Fibroblast of mammary gland (primary cell): Measurements from ENCODE around the gene ZNF576.

ENCODE experiments used
- DNase-seq: peaks from one replicate; pipeline ENCODE4 v3.0.0-alpha.2; 2010; ENCODE audit warnings: low read depth
- H3K4me3 ChIP-seq: 2 replicates; pipeline ENCODE4 v1.5.1; 2011; ENCODE audit warnings: low read depth, mild to moderate bottlenecking, low read length, moderate library complexity; ENCODE audit not compliant: control insufficient read depth
- CTCF ChIP-seq: conservative IDR thresholded peaks from 2 replicates; pipeline ENCODE4 v1.5.1; 2011; ENCODE audit warnings: low read depth, low read length, inconsistent platforms; ENCODE audit not compliant: control insufficient read depth, insufficient read depth

ZNF576 gene

GRCh38 chr19:43605875-43606568 lies 9.6 kb downstream of the ZNF576 start:
- no peak overlapping the region for H3K4me3 ChIP-seq
- TF ChIP-seq CTCF, result no peak
- DNase-seq, result no peak

DNA sequence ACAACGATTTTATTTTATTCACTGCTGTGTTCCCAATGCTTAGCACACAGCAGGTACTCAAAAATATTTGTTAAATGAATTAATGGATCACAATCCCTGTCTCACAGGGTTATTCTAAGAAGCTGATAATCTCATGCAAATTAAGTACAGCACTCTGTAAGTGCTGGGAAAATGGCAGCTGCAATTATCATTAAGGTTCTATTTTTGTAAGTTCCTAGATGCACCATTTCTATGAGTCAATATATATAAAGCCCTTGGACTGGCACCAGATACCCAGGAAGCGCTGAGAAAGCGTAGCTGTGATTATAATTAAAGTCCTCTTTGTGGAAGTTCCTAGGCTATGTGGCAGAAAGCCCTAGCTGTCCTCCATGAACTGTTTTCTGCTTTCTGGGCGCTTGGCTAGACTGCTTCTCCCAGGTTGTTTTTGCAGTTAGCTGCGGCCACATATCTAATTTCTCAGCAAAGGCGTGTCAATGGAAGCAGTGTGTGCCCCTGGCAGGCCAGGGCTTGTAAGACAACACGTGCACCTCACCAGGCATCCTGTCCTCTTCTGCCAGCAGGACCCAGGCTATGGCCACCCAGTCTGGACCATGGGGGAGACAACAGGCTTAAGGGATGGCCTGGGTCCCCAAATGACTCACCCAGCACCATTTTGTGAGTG lies 10.3 kb downstream of the ZNF576 start:
- H3K4me3 ChIP-seq, result no peak overlapping the region
- DNase-seq, result no peak

DNA sequence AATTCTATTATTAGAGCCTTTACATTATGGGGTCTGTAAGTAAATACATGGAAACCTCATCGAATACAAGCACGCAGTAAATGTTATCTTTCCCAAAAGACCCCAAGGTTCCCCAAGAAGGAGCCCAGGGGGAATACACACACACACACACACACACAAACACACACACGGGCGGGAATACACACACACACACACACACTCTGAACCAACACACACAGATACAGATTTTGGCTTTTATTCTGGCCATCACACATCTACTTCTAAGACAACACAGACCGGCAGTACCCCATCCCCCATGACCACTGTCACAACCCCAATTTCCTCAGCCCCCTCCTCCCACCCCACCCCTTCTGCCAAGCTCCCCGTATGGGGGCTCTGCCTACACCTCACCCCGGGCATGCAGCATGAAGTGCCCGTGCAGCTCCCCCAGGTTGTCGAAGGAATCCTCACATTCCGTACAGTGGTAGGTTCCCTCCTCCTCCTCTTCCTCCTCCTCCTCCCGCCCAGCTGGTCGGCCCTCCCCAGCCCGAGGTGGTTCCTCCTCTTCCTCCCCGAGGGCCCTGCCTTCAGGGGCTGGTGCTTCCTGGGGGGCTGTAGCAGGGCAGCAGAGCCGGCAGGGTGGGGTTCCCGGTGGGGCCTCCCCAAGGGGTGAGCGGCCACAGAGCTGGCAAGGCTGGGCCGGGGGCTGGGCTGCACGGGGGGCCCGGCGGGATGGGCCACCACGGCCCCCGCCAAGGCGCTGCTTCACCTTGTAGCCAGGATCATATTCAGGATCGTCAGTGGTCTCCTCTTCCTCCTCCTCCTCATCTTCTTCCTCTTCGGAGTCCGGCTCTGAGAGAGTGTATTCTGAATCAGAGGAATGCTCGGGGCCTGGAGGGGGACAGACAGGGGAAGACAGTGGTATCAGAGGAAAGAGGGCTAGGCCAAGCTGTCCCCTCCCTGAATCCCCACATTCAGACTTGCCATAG lies 11.1 kb downstream of the ZNF576 start:
- DNase-seq, result no peak
- TF ChIP-seq CTCF, result no peak
- H3K4me3 ChIP-seq, result no peak overlapping the region

More for the DNA sequence above, 10.3 kb downstream of the ZNF576 start:
- TF ChIP-seq CTCF, result no peak

GRCh38 chr19:43609872-43610271 lies 13.5 kb downstream of the ZNF576 start:
- DNase-seq, result no peak
- no peak overlapping the region for H3K4me3 ChIP-seq
- TF ChIP-seq CTCF, result no peak

DNA sequence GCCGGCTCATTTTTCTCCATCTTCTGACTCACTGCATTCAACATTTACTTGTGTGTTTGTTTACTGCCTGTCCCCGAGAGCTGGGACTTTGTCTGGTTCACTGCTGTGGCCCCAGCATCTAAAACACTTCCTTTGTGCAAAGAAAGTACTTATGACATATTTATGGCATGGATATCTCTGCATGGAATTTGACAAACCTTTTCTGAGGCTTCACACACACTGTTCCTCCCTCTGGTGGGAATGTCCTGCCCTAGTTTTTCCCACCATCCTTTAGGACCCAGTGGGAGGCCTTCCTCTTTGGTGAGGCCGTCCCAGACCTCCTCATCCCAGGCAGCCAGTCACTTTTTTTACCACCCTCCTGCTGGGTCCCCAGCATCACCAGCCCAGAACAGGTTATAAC lies 14.1 kb downstream of the ZNF576 start:
- no peak for DNase-seq
- no peak overlapping the region for H3K4me3 ChIP-seq
- TF ChIP-seq CTCF, result no peak

- DNase-seq, result no peak
- TF ChIP-seq CTCF, result no peak
- no peak within 1 kb of the TSS for H3K4me3 ChIP-seq
These were observed 15.4 kb downstream of the ZNF576 start, which contains the start of gene SRRM5 for GRCh38 chr19:43611788-43612187. SRRM5 (plus strand) TSS chr19:43612088; CDS start chr19:43612122, 34 bp downstream.
